Activated CD4-positive, alpha-beta T cell treated with anti-CD3 and anti-CD28 coated beads, Interleukin-2, amount 50 U/mL, for 16 hours (primary cell): ENCODE measurements around the gene NPFFR2.
"Not testable (repeated sequence)": the region's sequence is repeated elsewhere in the genome, so short reads cannot be mapped to it uniquely, and the experiment has no call there.

ENCODE experiments used
- DNase-seq: peaks from one replicate; pipeline ENCODE4 v3.0.0-alpha.2; 2020

Gene NPFFR2

DNA sequence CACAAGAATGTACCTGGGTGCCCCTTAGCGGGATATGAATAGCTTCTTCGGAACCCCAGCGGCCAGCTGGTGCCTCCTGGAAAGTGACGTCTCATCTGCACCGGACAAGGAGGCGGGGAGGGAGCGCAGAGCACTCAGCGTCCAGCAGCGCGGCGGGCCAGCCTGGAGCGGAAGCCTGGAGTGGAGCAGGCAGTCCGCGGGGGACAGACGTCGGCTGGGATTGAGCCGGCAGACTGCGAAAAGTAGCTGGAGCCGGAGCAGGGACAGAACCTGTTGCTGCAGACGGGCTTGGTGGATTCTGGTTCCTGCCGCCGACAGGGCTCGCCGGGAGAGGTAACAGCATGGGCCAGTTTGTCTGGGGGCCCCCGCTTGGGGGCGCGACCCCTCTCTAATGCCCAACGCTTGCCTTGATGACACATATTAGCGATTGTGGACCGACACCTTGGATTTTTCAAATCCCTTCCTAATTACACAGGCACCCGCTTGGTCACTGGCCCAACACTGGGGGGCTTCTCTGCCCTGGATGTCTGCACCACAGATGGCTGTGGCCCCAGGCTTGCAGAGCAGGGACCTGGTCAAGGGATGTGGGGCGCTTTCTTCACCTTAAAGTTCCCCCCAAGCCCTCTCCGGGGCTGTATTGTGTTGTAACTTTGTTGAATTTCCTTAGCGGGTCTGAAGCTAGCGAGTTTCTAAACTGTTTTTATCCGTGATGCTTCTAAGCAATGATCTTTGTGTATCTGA lies at the start of gene NPFFR2:
Gene NPFFR2, plus strand, starts transcription at position 133 of the 741 bp plus-strand sequence. CDS start 96,592 bp downstream, outside the sequence.
- DNase-seq, result no peak

GRCh38 chr4:71992571-71993312 lies 39.1 kb upstream of the NPFFR2 start:
- DNase-seq, result no peak

- DNase-seq, result no peak
Measured at GRCh38 chr4:71994559-71994958, 37.2 kb upstream of the NPFFR2 start.

- DNase-seq, result no peak
Measured at GRCh38 chr4:71995297-71995696, 36.5 kb upstream of the NPFFR2 start.

- DNase-seq, result no peak
Measured at GRCh38 chr4:72006586-72006985, 25.2 kb upstream of the NPFFR2 start.

DNA sequence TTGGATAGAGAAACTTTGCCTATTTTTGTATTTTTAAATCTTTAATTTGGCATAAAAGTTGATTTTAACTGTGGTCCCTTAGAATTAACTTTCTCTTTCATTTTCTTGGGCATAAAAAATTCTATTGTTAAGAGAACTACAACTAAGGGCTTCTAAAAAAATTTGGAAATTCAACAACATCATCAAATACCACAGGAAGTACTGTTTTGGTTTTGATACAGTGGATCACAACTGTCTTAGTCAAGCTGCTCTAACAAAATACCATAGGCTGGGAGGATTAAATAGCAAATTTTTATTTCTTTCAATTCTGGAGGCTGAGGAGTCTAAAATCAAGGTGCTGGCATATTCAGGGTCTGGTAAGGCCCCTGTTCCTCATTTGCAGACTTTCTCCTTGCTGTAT lies 19.9 kb upstream of the NPFFR2 start:
- no peak for DNase-seq

GRCh38 chr4:72016011-72016410 lies 15.8 kb upstream of the NPFFR2 start:
- DNase-seq, result no peak

DNA sequence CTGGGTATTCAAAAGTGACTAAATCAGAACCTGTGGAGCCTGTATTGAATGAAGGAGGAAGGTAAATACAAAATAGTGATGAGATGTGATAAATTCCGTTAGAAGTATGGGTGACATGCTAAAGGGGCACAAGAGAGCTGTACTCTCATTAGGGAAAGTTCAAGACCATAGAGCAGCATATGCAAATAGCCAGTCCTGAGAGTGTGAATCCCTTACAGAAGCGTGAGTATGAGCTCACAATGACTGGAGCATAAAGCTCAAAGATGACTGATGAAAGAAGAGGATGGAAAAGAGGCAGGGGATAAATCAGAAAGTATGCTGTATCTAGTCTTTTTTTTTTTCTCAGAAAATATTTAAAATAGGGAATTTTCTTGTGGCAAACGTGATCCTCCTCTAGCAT lies 12.1 kb upstream of the NPFFR2 start:
- no peak for DNase-seq

DNA sequence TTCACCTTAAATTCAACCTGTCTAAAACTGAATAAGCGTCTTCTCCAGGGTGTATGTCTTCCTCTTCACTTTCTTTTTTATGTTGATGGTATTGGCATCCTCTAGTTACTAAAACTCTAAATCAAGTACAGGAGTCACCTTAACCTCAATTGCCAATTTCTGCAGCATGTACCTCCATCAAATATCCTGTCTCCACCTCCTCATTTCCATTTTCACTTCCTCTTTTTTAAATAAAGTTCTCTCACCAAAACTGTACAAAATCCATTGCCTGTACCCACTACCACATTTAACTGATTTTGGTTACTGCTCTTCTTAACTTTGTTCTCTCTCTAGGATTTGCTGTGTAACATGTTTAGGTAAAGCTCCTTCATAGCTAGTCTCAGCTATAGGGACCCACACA lies 9.2 kb upstream of the NPFFR2 start:
- DNase-seq, result no peak

DNA sequence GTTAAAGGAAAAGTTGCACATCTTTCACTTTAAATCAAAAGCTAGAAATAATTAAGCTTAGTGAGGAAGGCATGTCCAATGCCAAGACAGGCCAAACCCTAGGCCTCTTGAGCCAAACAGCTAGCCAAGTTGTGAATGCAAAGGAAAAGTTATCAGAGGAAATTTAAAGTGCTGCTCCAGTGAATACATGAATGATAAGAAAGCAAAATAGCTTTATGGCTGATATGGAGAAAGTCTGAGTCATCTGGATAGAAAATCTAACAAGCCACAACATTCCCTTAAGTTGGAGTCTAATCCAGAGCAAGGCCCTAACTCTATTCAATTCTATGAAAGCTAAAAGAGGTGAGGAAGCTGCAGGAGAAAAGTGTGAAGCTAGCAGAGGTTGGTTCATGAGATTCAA lies 23.8 kb downstream of the NPFFR2 start:
- no peak for DNase-seq

GRCh38 chr4:72063726-72064125 lies 31.9 kb downstream of the NPFFR2 start:
- DNase-seq, result no peak

GRCh38 chr4:72067051-72067450 lies 35.3 kb downstream of the NPFFR2 start:
- no peak for DNase-seq

DNA sequence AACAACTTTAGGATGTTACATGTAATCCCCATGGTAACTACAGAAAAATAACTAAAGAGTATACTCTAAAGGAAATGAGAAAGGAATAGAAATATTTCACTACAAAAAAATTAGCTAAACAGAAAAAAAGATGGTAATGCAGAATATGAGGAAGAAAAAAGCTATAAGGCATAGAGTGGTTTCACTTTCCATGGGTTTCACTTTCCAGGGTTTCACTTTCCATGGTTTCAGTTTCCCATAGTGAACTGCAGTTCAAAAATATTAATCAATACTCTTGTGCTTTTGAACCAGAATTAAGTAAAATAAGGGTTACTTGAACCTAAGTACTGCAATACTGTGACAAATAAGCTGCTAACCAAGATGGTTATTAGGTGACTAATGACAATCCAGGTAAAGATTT lies 42.0 kb downstream of the NPFFR2 start:
- DNase-seq, result no peak

GRCh38 chr4:72076562-72076961 lies 44.8 kb downstream of the NPFFR2 start:
- DNase-seq, result no peak

GRCh38 chr4:72077346-72077745 lies 45.5 kb downstream of the NPFFR2 start:
- DNase-seq, result no peak

DNA sequence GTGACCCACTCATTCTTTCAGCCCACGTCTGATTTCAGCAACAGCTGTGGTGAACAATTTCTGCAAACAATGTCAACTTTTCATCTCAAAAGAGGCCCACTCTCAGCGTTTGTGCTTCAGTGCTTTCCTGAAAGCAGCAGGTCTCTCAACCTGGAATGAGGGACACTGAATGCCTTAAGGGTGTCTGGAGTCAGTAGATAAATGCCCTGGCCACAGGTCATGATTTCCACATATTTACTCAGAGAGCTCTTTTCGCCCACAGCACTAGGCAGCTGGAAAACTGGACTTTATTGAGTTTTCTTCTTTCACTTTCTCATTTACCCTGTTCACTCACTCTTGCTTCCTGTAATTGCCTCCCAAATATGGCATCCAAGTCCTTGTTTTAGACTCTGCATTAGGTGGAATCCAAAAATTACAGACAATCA lies 52.8 kb downstream of the NPFFR2 start:
- DNase-seq, result no peak

- not testable (repeated sequence) for DNase-seq
Measured at GRCh38 chr4:72090606-72091005, 58.8 kb downstream of the NPFFR2 start.

DNA sequence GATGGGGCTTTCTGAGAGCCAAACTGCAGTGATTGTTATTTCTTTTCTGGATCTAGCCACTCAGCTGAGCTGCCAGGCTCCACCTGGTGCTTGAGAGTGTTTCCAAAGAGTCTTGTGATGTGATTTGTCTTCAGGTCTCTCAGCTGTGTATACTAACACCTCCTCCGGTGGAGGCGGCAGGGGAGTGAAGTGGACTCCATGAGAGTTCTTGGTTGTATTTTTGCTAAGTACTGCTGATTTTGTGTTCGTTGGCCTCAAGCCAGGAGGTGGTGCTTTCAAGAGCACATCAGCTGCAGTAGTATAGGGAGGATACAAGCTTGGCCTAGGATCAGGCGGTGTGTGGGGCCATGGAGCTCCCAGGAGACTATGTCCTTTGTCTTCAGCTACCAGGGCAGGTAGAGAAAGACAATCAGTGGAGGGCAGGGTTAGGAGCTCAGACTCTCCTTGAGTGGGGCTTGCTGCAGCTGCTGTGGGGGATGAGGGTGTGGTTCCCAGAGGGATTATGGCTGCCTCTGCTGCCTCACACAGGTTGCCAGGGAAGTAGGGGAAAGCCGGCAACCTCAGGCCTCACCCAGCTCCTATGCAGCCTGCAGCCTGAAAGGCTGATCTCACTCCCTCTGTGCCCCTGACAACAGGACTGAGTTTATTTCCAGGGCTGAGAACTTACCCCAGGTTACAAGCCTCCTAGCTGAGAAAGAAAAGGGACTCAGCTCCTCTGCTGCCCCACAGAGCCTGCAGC lies 62.4 kb downstream of the NPFFR2 start:
- DNase-seq, result no peak

- no peak for DNase-seq
Measured at GRCh38 chr4:72107456-72107855, 75.7 kb downstream of the NPFFR2 start.

GRCh38 chr4:72109364-72109763 lies 77.6 kb downstream of the NPFFR2 start:
- no peak for DNase-seq

- no peak for DNase-seq
Measured at GRCh38 chr4:72109959-72110497, 78.2 kb downstream of the NPFFR2 start.

GRCh38 chr4:72110886-72111285 lies 79.1 kb downstream of the NPFFR2 start:
- no peak for DNase-seq

DNA sequence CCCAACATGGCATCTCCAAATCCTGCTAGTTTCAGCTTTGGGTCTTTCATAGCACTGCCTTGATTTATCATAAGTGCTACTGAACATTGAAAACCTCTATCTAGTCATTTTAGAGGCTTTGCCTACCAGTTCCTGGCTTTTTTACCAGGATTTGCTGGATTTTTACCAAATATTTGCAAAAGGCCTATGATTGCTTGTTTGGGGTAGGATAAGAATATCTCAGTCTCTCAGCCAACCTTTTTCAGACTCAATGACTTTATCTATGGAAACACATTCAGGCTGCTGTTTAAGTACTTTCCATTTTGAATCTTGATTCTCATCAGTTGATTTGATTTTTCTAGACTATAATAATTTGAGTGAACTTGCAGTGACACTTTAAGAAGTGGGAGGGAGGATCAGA lies 80.1 kb downstream of the NPFFR2 start:
- DNase-seq, result no peak
